ENCODE data around the gene ERBB2.
"Not testable (repeated sequence)": the region's sequence is repeated elsewhere in the genome, so short reads cannot be mapped to it uniquely, and the experiment has no call there.

ERBB2 gene

GRCh38 chr17:39751016-39751543 lies 51.2 kb downstream of the ERBB2 start:
- DNase-seq = no peak
- in situ Hi-C loops (cut with MboI; ENCODE audit: low pct_unique_long_range_greater_than_20kb, low sequenced_read_pairs) = no loop called here

- no peak for DNase-seq
- in situ Hi-C loops (cut with MboI; ENCODE audit: low pct_unique_long_range_greater_than_20kb, low sequenced_read_pairs) = no loop called here
These were observed 51.8 kb downstream of the ERBB2 start for GRCh38 chr17:39751637-39752036.

- in situ Hi-C loops (cut with MboI; ENCODE audit: low pct_unique_long_range_greater_than_20kb, low sequenced_read_pairs) = no loop called here
- DNase-seq = no peak
These were observed 52.5 kb downstream of the ERBB2 start for GRCh38 chr17:39752241-39752881.

- in situ Hi-C loops (cut with MboI; ENCODE audit: low pct_unique_long_range_greater_than_20kb, low sequenced_read_pairs) = no loop called here
- no peak for DNase-seq
These were observed 53.8 kb downstream of the ERBB2 start for GRCh38 chr17:39753514-39754160.

GRCh38 chr17:39754161-39754957 lies 54.5 kb downstream of the ERBB2 start:
- in situ Hi-C loops (cut with MboI; ENCODE audit: low pct_unique_long_range_greater_than_20kb, low sequenced_read_pairs) = no loop called here
- peak; percentile 92 for DNase-seq

- in situ Hi-C loops (cut with MboI; ENCODE audit: low pct_unique_long_range_greater_than_20kb, low sequenced_read_pairs) = no loop called here
- DNase-seq = peak; percentile 19
These were observed 55.2 kb downstream of the ERBB2 start for GRCh38 chr17:39754958-39755553.

GRCh38 chr17:39755554-39756379 lies 55.9 kb downstream of the ERBB2 start:
- in situ Hi-C loops (cut with MboI; ENCODE audit: low pct_unique_long_range_greater_than_20kb, low sequenced_read_pairs) = no loop called here
- peak; percentile 30 for DNase-seq

GRCh38 chr17:39756380-39757079 lies 56.7 kb downstream of the ERBB2 start:
- no peak for DNase-seq
- in situ Hi-C loops (cut with MboI; ENCODE audit: low pct_unique_long_range_greater_than_20kb, low sequenced_read_pairs) = no loop called here

GRCh38 chr17:39757176-39757662 lies 57.4 kb downstream of the ERBB2 start:
- in situ Hi-C loops (cut with MboI; ENCODE audit: low pct_unique_long_range_greater_than_20kb, low sequenced_read_pairs) = no loop called here
- DNase-seq = no peak

- in situ Hi-C loops (cut with MboI; ENCODE audit: low pct_unique_long_range_greater_than_20kb, low sequenced_read_pairs) = no loop called here
- DNase-seq = peak; percentile 24
These were observed 58.3 kb downstream of the ERBB2 start for GRCh38 chr17:39757931-39758873.

- in situ Hi-C loops (cut with MboI; ENCODE audit: low pct_unique_long_range_greater_than_20kb, low sequenced_read_pairs) = no loop called here
These were observed 59.3 kb downstream of the ERBB2 start for GRCh38 chr17:39759204-39759603.

GRCh38 chr17:39761861-39762496 lies 62.1 kb downstream of the ERBB2 start:
- no peak for DNase-seq
- in situ Hi-C loops (cut with MboI; ENCODE audit: low pct_unique_long_range_greater_than_20kb, low sequenced_read_pairs) = no loop called here

More at GRCh38 chr17:39759204-39759603, 59.3 kb downstream of the ERBB2 start:
- no peak for DNase-seq

GRCh38 chr17:39763051-39763820 lies 63.4 kb downstream of the ERBB2 start:
- in situ Hi-C loops (cut with MboI; ENCODE audit: low pct_unique_long_range_greater_than_20kb, low sequenced_read_pairs) = no loop called here
- no peak for DNase-seq

GRCh38 chr17:39764171-39764570 lies 64.3 kb downstream of the ERBB2 start:
- DNase-seq; in situ Hi-C loops (cut with MboI; ENCODE audit: low pct_unique_long_range_greater_than_20kb, low sequenced_read_pairs): not testable (repeated sequence)

- in situ Hi-C loops (cut with MboI; ENCODE audit: low pct_unique_long_range_greater_than_20kb, low sequenced_read_pairs) = no loop called here
These were observed 65.3 kb downstream of the ERBB2 start for GRCh38 chr17:39765175-39765574.

GRCh38 chr17:39765766-39766165 lies 65.9 kb downstream of the ERBB2 start:
- in situ Hi-C loops (cut with MboI; ENCODE audit: low pct_unique_long_range_greater_than_20kb, low sequenced_read_pairs) = no loop called here
- DNase-seq = no peak

More at GRCh38 chr17:39765175-39765574, 65.3 kb downstream of the ERBB2 start:
- DNase-seq = no peak

Data from KBM-7 (cell line).